ENCODE data around the gene ADCY7.

DNA sequence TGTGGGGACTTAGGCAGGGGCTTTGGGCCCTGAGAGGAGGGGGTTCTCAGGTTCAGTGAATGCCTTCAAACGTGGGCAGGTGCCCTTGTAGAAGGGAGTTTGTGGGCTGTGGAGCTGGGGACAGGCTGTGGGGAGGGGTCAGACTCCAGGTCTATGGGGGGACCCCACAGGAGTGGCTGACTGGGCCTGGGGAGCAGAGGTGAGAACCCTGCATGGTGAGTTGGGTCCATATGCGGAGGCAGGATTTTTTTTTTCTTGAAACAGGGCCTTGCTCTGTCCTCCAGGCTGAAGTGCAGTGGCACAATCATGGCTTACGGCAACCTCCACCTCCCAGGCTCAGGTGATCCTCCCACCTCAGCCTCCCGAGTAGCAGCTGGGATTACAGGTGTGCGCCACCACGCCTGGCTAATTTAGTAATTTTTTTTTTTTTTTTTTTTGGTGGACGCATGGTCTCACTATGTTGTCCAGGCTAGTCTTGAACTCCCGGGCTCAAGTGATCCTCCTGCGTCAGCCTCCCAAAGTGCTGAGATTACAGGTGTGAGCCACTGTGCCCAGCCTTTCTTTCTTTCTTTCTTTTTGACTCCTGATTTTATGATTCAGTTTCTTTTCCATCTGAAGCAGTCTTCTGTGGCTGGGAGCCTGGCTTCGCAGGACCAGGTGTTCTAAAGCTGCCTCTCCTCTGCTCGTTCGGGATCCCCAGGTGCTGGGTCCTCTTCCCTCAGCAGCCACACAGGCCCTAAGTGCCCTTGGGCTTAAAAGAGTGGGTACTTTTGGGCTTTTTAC is 19.0 kb upstream of the ADCY7 start:
- TF ChIP-seq, protein P1, sequence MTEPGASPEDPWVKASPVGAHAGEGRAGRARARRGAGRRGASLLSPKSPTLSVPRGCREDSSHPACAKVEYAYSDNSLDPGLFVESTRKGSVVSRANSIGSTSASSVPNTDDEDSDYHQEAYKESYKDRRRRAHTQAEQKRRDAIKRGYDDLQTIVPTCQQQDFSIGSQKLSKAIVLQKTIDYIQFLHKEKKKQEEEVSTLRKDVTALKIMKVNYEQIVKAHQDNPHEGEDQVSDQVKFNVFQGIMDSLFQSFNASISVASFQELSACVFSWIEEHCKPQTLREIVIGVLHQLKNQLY (CRISPR knock-in tag; IDR thresholded peaks at IDR 0.05) = no peak
- TF ChIP-seq, protein P2, sequence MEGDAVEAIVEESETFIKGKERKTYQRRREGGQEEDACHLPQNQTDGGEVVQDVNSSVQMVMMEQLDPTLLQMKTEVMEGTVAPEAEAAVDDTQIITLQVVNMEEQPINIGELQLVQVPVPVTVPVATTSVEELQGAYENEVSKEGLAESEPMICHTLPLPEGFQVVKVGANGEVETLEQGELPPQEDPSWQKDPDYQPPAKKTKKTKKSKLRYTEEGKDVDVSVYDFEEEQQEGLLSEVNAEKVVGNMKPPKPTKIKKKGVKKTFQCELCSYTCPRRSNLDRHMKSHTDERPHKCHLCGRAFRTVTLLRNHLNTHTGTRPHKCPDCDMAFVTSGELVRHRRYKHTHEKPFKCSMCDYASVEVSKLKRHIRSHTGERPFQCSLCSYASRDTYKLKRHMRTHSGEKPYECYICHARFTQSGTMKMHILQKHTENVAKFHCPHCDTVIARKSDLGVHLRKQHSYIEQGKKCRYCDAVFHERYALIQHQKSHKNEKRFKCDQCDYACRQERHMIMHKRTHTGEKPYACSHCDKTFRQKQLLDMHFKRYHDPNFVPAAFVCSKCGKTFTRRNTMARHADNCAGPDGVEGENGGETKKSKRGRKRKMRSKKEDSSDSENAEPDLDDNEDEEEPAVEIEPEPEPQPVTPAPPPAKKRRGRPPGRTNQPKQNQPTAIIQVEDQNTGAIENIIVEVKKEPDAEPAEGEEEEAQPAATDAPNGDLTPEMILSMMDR (IDR thresholded peaks at IDR 0.05) = no peak
- TF ChIP-seq RELA (CRISPR knock-in tag; IDR thresholded peaks at IDR 0.05; ENCODE audit: borderline replicate concordance) (no peak), ZNF423 (CRISPR knock-in tag; IDR thresholded peaks at IDR 0.05) (no peak), TEAD4 (CRISPR knock-in tag; IDR thresholded peaks at IDR 0.05) (no peak), CREB1 (CRISPR knock-in tag; IDR thresholded peaks at IDR 0.05) (no peak), NFYB (CRISPR knock-in tag; conservative IDR thresholded peaks at IDR 0.05; ENCODE audit: low read depth) (no peak), ZNF138 (CRISPR knock-in tag; conservative IDR thresholded peaks at IDR 0.05) (no peak), ZNF671 (CRISPR knock-in tag; IDR thresholded peaks at IDR 0.05) (no peak), NFE2L1 (CRISPR knock-in tag; IDR thresholded peaks at IDR 0.05) (no peak), NR1H2 (CRISPR knock-in tag; IDR thresholded peaks at IDR 0.05) (no peak)
- TF ChIP-seq, protein P3, sequence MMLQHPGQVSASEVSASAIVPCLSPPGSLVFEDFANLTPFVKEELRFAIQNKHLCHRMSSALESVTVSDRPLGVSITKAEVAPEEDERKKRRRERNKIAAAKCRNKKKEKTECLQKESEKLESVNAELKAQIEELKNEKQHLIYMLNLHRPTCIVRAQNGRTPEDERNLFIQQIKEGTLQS (CRISPR knock-in tag; conservative IDR thresholded peaks at IDR 0.05) = no peak
- TF ChIP-seq, protein P4, sequence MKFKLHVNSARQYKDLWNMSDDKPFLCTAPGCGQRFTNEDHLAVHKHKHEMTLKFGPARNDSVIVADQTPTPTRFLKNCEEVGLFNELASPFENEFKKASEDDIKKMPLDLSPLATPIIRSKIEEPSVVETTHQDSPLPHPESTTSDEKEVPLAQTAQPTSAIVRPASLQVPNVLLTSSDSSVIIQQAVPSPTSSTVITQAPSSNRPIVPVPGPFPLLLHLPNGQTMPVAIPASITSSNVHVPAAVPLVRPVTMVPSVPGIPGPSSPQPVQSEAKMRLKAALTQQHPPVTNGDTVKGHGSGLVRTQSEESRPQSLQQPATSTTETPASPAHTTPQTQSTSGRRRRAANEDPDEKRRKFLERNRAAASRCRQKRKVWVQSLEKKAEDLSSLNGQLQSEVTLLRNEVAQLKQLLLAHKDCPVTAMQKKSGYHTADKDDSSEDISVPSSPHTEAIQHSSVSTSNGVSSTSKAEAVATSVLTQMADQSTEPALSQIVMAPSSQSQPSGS (CRISPR knock-in tag; IDR thresholded peaks at IDR 0.05; ENCODE audit: borderline replicate concordance, low read depth) = no peak

Measured in WTC11 (cell line).